Adipocyte (in vitro differentiated cells): ENCODE measurements around the gene PGBD5.

ENCODE experiments used
- DNase-seq: peaks from one replicate; pipeline ENCODE4 v3.0.0-alpha.2; 2015; ENCODE audit warnings: low read depth
- H3K27me3 ChIP-seq: replicated peaks from 2 replicates; pipeline ENCODE4 v1.7.0; 2013; ENCODE audit warnings: mild to moderate bottlenecking, low read length, moderate library complexity; ENCODE audit not compliant: control insufficient read depth, insufficient read depth
- H3K36me3 ChIP-seq: 2 replicates; pipeline ENCODE4 v1.7.0; 2013; ENCODE audit warnings: low read length, mild to moderate bottlenecking, moderate library complexity; ENCODE audit not compliant: control insufficient read depth, insufficient read depth, severe bottlenecking
- H3K4me1 ChIP-seq: 2 replicates; pipeline ENCODE4 v1.7.0; 2013; ENCODE audit warnings: mild to moderate bottlenecking, low read length, moderate library complexity; ENCODE audit not compliant: control insufficient read depth, insufficient read depth
- H3K4me3 ChIP-seq: 2 replicates; pipeline ENCODE4 v1.7.0; 2013; ENCODE audit warnings: mild to moderate bottlenecking, low read length, moderate library complexity
- H3K9ac ChIP-seq: 2 replicates; pipeline ENCODE4 v1.7.0; 2013; ENCODE audit warnings: mild to moderate bottlenecking, low read length, moderate library complexity
- H3K9me3 ChIP-seq: 2 replicates; pipeline ENCODE4 v1.7.0; 2013; ENCODE audit warnings: mild to moderate bottlenecking, low read length, moderate library complexity; ENCODE audit not compliant: control insufficient read depth

PGBD5 gene

DNA sequence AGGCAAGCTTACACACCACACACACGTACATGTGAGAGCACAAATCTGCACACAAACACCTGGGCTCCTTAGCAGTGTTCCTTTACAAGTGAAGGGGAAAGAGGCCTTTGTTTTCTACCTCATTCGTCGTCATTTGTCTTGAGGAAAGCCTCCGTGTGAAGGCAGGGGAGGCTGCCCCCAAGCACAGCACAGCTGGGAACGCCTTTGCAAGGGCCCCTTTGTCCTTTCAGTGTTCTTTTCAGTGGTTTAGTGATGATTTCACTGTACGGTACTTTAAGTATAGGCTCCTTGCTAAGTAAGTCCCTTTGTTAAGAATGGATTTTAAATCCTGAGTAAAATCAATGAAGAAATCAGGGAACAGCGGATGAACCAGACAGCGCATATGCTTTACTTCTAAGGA, 94.1 kb downstream of the PGBD5 start:
- H3K27me3 ChIP-seq, result peaks cover 17% of the 10 kb centered on the region
- H3K4me3 ChIP-seq, result no peak overlapping the region
- no peaks in the 10 kb centered on the region for H3K36me3 ChIP-seq
- H3K4me1 ChIP-seq, result peaks cover 13% of the 10 kb centered on the region
- H3K9ac ChIP-seq, result no peak overlapping the region
- no peaks in the 10 kb centered on the region for H3K9me3 ChIP-seq
- no peak for DNase-seq

DNA sequence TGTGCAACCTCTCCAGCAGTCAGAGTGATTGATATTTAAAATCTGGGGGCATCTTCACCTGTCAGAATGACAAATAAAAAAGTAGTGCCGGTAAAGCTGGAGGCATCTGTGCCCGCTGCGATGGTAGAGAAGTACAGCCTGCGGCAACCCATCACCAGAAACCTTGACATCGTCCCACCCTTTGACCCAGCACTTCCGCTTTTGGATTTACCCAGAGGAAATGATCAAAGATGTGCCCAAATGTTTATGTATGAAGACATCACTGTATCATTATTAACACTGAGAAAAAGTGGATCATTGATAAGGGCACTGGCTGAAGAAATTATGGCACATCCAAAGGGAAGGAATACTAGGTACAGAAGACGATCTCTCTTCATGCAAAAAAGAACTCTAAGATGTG, 96.0 kb downstream of the PGBD5 start:
- DNase-seq, result no peak
- Histone ChIP-seq H3K27me3 (peaks cover 17% of the 10 kb centered on the region), H3K4me1 (peaks cover 17% of the 10 kb centered on the region), H3K9ac (no peak overlapping the region), H3K9me3 (no peaks in the 10 kb centered on the region), H3K4me3 (no peak overlapping the region), H3K36me3 (no peaks in the 10 kb centered on the region)

DNA sequence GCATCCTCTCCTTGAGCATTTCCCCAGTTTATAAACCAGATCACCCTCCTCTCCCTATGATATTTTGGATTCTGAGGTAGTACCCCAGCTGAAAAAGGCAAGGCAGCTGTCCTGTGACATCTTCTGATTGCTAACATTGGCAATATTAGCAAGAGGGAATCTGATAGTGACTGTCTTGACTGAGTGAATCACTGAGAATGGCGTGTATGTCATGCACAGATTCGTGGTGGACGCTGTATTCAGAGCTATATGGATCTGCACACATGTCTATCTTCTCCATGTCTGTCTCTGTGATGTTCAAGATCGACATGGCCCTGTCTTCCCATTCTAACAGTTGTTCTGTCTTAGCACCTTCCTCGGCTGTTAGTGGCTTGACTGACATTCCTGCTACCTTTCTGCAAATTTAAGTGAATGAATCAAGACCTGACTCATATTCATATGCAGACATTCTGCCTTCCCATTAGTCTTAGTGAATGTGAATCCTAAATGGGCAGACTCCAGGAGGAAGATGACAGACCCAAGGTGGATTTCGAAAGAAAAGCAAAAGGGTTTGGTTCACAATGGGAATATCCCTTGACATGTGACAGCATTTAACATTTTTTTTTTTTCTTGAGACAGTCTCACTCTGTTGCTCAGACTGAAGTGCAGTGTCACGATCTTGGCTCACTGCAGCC, 97.7 kb downstream of the PGBD5 start:
- Histone ChIP-seq H3K9me3 (no peaks in the 10 kb centered on the region), H3K4me1 (peaks cover 17% of the 10 kb centered on the region), H3K36me3 (no peaks in the 10 kb centered on the region), H3K9ac (no peak overlapping the region), H3K4me3 (no peak overlapping the region), H3K27me3 (peaks cover 12% of the 10 kb centered on the region)
- no peak for DNase-seq

DNA sequence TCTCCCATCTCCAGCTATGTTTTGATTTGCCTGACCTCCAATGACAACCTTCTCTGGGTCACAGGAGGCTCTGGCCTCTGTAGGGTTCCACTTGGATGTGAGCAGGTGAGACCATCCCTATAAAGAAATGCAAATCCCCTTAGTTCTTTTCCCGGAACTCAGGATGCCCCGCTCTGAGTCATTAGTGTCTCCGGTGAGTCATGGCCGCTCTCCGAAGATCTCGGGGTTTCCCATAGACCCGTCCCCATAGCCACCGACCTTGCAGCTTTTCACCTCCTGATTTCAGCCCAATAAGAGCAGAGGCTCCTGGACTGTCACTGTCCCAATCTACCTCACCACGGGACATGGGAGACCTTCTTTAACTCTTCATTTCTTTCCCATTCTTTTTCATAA, 98.2 kb downstream of the PGBD5 start:
- Histone ChIP-seq H3K4me3 (no peak overlapping the region), H3K9me3 (no peaks in the 10 kb centered on the region), H3K9ac (no peak overlapping the region), H3K4me1 (peaks cover 17% of the 10 kb centered on the region), H3K27me3 (peaks cover 6% of the 10 kb centered on the region), H3K36me3 (no peaks in the 10 kb centered on the region)
- DNase-seq, result no peak

DNA sequence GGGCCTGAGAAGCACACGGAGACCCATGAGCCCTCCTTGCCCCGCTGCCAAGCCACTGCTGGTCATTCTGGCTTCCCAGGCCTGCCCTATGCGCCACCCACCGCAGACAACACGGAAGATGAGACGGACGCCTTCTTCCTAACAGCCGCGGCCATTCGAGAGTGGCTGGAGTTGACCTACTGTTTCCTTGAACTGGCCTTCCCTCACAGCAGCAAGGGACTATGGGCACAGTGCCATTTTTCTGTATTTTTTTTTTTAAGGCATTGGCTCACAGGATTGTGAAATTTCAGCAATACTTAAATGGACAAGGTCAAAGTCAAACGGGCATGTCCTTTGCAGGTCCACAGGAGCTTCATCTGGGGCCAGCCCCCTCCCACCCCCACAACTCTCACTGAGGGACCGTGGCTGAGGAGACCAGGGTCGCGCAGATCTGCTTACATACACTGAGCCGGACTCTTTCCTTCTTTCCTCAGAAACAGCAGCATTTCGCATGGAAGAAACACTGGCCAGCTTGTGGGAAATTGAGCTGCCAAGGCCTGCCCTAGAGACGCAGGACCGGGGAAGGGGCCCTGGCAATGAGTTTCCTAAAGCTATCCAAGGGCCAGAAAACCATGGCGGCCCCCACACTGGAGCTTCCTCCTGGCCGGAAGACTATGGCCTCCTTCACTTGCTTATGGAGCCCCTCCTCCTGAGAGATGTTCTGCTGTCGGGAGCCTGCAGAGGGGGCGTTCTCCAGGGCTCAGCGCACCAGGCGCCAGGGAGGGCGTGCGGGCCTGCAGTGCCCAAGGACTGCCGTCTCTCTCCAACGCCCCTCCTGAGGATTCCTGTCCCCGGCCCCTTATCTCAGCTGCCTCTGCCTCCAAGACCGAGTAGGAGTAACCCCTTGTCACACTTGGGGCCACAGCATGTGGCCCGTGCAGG, 98.9 kb downstream of the PGBD5 start:
- H3K4me3 ChIP-seq, result no peak overlapping the region
- DNase-seq, result peak; percentile 36
- H3K9ac ChIP-seq, result no peak overlapping the region
- H3K27me3 ChIP-seq, result peaks cover 1% of the 10 kb centered on the region
- H3K9me3 ChIP-seq, result no peaks in the 10 kb centered on the region
- peaks cover 17% of the 10 kb centered on the region for H3K4me1 ChIP-seq
- H3K36me3 ChIP-seq, result no peaks in the 10 kb centered on the region

DNA sequence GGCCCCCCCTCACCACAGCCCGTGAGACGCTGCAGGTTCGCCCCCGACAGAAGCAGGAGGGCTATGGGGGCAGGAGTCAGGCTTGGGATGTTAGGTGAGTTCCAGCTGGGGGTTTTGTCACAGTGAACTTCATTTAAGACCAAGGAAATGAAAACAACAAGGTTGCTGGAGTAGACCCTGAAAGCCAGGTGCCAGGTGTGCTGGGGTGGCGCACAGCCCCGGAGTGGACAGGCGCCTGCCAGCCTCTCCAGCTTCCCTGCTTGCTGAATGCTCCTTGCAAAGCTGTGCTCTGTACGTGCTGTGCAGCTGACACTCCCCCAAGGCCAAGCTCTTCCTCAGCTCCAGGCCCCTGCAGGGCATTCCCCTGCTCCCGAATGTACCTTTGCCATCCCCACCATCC, 102.4 kb downstream of the PGBD5 start:
- Histone ChIP-seq H3K9me3 (no peaks in the 10 kb centered on the region), H3K4me3 (no peak overlapping the region), H3K4me1 (peaks cover 14% of the 10 kb centered on the region), H3K27me3 (no peaks in the 10 kb centered on the region), H3K9ac (no peak overlapping the region), H3K36me3 (no peaks in the 10 kb centered on the region)
- no peak for DNase-seq

DNA sequence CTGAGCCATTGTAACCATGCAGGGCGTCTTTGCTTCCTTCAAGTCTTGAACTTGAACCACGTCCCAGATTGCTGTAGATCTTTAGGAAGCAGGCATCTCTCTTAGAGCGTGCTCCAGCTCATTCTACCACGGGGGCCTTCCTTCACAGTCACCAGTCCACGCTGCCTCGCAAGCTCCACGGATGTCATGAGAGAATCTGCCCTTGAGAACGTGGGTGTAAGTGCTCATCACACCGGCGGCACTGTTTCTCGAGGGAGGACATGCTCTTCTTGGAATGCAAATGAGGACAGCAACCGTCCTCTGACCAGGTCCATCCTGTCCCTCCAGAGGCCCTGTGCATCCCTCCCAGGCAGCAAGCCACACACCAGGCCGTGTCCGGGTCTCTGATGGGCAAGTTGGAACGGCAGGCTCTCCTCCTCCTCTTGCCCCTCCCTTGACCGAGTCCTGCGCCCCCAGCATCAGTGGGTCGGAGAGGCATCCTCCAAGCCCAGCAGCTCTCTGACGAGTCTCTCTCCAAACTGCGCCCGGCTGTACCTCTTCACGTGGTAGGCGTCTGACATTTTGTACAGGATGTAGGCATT, 103.1 kb downstream of the PGBD5 start:
- DNase-seq, result no peak
- Histone ChIP-seq H3K4me1 (peaks cover 9% of the 10 kb centered on the region), H3K27me3 (peaks cover under 1% of the 10 kb centered on the region), H3K9me3 (no peaks in the 10 kb centered on the region), H3K4me3 (no peak overlapping the region), H3K9ac (no peak overlapping the region), H3K36me3 (no peaks in the 10 kb centered on the region)

DNA sequence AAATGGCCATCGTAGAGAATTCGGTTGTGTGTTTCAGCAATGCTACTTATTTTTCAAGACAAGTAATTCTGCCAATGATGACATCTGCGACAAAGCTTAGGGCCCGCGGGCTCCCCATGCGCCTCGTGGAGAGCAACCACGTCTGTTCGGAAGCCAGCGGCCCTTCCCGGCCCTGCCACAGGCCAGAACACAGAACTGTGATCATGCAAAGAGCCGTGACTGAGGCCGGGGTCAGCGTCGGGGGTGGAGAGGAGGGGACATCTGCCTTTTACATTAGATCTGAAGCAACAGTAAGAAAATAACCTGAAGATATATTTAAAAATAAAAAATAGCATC, 103.7 kb downstream of the PGBD5 start:
- no peak for DNase-seq
- Histone ChIP-seq H3K9me3 (no peaks in the 10 kb centered on the region), H3K36me3 (no peaks in the 10 kb centered on the region), H3K4me1 (peaks cover 6% of the 10 kb centered on the region), H3K4me3 (no peak overlapping the region), H3K27me3 (peaks cover 6% of the 10 kb centered on the region), H3K9ac (no peak overlapping the region)

DNA sequence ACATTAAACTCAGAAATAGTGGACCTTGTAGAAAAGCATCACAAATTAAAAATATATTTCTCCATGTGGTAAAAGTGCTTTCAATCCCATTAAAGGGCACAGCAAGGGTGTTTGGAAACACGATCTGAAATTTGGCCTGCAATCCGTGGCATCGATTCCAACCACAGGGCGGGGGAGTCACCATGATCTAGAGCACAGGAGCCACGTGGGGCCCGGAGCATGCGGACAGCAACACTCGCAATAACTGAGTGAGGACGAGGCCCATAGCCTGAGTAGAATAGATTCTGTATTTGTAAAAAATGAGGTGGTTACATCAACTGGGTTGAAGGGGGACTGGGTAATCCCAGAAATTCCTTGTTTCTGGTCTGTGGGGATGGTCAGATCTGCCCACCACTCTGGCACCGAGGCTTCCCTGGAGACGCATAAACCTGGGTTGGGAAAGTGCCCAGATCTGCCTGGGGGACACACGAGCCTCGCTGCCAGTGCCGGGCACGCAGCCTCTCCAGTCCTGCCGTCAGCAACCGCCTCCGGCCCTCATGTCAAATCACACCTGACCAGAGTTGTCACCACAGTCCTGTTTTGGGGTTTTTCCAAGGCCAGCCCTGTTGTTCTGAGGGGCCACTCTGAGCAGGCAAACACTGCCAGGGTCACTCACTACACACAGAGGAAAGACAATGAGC, 104.3 kb downstream of the PGBD5 start:
- no peak for DNase-seq
- Histone ChIP-seq H3K4me1 (peaks cover 2% of the 10 kb centered on the region), H3K4me3 (no peak overlapping the region), H3K9me3 (no peaks in the 10 kb centered on the region), H3K36me3 (no peaks in the 10 kb centered on the region), H3K27me3 (peaks cover 11% of the 10 kb centered on the region), H3K9ac (no peak overlapping the region)

DNA sequence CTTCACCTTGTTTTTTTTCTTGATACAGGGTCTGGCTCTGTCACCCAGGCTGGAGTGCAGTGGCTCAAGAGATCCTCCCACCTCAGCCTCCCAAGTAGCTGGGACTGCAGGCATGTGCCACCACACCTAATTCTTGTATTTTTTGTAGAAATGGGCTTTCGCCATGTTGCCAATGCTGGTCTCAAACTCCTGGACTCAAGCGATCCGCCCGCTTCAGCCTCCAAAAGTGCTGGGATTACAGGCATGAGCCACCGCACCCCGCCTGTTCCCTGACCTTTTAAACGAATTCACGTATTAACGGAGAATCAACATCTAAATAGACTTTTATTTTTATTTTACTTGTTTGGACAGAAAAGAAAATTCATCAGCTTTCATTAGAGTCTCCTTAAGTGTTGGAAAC, 104.8 kb downstream of the PGBD5 start:
- no peaks in the 10 kb centered on the region for H3K9me3 ChIP-seq
- H3K4me1 ChIP-seq, result no peaks in the 10 kb centered on the region
- H3K4me3 ChIP-seq, result no peak overlapping the region
- no peaks in the 10 kb centered on the region for H3K36me3 ChIP-seq
- peaks cover 17% of the 10 kb centered on the region for H3K27me3 ChIP-seq
- H3K9ac ChIP-seq, result no peak overlapping the region
- no peak for DNase-seq

DNA sequence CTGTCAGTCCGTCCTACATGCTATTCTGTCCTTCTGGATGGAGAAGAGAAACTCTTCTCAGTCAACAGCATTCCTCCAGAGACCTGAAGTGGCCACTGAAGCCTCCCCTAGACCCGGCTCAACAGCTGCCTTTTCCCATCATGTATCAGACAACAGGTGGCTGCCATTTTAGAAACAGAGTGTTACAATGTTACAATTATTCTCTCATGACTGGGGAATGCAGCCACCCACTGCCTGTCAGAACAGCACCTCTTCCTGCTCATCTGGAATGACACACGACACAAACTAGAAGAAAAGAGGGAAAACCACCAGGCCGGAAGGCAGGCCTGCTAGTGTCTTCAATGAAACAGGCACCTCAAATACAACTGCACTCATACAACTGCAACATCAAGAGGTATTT, 105.3 kb downstream of the PGBD5 start:
- Histone ChIP-seq H3K9me3 (no peaks in the 10 kb centered on the region), H3K4me3 (no peak overlapping the region), H3K27me3 (peaks cover 21% of the 10 kb centered on the region), H3K9ac (no peak overlapping the region), H3K36me3 (no peaks in the 10 kb centered on the region), H3K4me1 (no peaks in the 10 kb centered on the region)
- DNase-seq, result no peak
